HG02970 (cell line): ENCODE measurements around the gene OR3A3.
"Not testable (repeated sequence)": the region's sequence is repeated elsewhere in the genome, so short reads cannot be mapped to it uniquely, and the experiment has no call there.

Experiments
- ATAC-seq: cut with Tn5 transposase; IDR thresholded peaks from one replicate; pipeline ENCODE4 v1.9.1; 2021; ENCODE audit warnings: mild to moderate bottlenecking, moderate library complexity, moderate number of reproducible peaks; ENCODE audit not compliant: unreplicated experiment, low FRiP score

OR3A3 gene

GRCh38 chr17:3411070-3411469, at the start of gene OR3A3:
Gene OR3A3, plus strand, starts transcription at chr17:3411370.
- ATAC-seq = no peak

DNA sequence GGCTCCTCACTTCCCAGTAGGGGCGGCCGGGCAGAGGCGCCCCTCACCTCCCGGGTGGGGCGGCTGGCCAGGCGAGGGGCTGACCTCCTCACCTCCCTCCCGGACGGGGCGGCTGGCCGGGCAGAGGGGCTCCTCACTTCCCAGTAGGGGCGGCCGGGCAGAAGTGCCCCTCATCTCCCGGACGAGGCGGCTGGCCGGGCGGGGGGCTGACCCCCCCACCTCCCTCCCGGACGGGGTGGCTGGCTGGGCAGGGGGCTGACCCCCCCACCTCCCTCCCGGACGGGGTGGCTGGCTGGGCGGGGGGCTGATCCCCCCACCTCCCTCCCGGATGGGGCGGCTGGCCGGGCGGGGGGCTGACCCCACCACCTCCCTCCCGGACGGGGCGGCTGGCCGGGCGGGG, 40.0 kb upstream of the OR3A3 start:
- ATAC-seq = not testable (repeated sequence)

DNA sequence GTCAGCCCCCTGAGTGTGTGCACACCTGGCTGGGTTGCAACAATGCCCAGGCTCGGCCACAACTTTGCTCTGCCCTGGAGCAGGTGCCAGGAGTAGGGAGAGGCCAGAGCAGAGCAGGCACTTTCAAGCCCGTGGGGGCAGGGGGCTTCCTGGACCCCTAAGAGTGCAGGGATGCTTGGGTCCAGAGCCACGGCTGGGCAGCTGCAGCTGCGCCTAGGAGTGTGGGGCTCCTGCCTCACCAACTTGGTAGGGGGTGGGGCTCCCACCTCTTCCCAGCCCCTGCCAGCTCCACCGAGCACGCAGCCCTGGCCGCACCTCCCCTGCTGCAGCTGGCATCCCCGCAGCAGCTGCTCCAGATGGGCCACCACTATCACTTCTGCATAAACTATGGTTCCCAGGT, 32.8 kb upstream of the OR3A3 start:
- ATAC-seq = no peak

GRCh38 chr17:3381957-3382356, 29.2 kb upstream of the OR3A3 start:
- no peak for ATAC-seq

- no peak for ATAC-seq
Measured at GRCh38 chr17:3385869-3386816, 25.0 kb upstream of the OR3A3 start, which contains the start of gene OR3A2. Gene OR3A2, minus strand, starts transcription at chr17:3386308.

DNA sequence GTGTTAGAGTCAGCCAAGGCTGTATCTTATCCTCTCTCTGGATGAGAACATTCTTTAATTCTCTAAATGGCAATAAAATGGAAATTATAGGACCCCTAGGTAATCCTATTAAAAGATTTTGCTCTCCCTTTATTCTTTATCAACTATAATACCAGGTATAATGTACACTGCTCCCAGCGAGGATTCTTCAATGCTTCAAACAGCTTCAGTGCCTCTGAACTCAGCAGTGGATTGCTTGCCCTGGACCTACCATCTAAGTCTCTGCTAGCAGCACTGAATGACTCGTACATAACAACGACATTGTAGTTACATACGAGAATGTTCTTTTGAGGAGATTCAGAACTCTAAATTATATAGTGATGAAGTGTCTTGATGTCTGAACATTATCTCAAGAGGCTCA, 21.4 kb upstream of the OR3A3 start:
- ATAC-seq = no peak

DNA sequence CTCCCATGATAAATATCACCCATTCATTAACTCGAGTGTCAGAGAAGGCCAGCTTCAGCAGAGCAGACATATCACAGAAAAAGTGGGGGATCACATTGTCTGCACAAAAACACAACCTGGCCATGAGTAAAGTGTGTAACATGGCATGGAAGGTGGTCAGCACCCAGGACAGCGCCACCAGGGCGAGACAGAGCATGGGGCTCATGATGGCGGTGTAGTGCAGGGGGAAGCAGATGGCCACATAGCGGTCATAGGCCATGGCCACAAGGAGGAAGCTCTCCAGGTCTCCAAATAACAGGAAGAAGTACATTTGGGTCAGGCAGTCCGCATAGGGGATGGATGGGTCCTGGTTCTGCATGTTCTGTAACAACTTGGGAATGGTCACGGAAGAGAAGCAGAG, 13.4 kb upstream of the OR3A3 start:
- ATAC-seq = not testable (repeated sequence)

DNA sequence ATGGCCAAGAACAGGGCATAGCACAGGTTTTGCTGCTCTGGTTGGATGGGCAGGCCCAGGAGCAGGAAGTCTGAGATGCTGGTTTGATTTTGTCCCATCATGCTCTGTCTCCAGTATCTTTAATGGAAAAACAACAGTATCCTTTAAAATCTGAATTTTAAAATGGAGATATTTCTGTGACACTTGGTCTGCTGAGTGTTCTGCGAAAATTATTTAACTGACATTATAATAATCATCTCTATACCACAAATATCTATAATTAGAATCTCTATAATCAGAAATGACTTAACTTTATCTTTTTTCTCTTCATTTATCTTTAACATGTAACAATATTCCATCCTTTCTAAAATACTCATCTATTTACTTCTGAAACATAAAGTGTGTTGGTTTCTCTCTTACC, 12.9 kb upstream of the OR3A3 start, which contains the start of gene OR1E1:
OR1E1 (minus strand) TSS at position 101 of the 400 bp plus-strand sequence; CDS start at position 101, 0 bp downstream.
- no peak for ATAC-seq

DNA sequence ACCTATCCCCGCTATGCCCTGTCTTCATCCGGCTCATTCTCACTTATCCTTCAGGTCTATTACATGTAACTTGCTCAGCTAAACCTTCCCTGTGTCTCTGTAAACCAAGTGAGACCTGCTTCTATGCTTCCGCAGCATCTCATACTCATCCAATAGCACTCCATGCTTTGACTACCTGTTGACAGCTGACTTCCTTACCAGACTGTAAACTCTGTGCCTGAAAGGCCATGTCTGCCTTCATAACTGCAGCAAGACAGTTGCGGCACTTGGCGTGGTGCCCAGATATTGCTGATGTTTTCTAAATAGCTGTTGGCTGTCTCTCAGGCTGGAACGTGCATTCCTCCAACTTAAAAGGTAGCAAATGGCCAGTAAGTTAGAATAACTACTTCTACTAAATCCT, 11.1 kb upstream of the OR3A3 start:
- ATAC-seq = no peak

DNA sequence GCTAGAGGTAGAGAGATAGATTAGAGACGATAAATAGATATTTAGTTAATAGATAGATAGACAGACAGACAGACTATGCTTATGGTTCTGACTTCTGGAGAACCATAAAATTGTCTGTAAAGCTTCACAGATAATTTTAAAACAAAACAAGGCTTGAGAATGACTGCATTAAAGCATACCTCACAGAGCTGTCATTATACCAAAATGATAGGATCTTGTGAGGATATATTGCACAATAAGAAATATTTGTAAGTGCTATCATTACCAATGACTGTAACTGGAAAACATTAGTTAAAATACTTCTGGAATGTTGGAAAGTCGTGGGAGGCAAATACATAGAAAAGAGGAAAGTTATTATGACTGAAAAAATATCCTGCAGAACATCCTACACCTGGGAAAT, 9.4 kb upstream of the OR3A3 start:
- ATAC-seq = no peak

DNA sequence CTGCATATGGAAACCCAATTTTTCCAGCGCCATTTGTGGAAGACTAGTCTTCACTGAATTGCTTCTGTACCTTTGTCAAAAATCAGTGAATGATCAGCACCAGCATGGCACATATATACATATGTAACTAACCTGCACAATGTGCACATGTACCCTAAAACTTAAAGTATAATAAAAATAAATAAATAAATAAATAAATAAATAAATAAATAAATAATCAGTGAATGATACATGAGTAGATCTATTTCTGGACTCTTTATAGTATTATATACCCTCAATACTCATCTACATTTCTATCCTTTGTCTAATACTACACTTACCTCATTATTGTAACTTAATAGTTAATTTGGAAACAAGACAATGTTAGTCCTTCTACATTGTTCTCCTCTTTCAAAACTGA, 7.3 kb upstream of the OR3A3 start:
- not testable (repeated sequence) for ATAC-seq

- ATAC-seq = not testable (repeated sequence)
Measured at GRCh38 chr17:3412216-3412615, 1.0 kb downstream of the OR3A3 start.

DNA sequence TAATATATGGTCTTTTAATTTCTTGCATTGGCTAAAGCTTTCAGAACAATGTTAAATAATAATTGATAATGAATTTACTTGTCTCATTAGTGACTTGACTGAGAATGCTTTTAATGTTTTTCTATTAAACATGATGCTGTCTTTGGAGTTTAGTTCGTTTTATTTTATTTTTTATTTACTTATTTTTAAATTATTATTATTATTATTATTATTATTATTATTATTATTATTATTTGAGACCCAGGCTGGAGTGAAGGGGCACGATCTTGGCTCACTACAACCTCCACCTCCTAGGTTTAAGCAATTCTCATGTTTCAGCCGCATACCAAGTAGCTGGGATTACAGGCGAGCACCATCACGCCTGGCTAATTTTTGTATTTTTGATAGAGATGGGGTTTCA, 4.4 kb downstream of the OR3A3 start:
- ATAC-seq = no peak

DNA sequence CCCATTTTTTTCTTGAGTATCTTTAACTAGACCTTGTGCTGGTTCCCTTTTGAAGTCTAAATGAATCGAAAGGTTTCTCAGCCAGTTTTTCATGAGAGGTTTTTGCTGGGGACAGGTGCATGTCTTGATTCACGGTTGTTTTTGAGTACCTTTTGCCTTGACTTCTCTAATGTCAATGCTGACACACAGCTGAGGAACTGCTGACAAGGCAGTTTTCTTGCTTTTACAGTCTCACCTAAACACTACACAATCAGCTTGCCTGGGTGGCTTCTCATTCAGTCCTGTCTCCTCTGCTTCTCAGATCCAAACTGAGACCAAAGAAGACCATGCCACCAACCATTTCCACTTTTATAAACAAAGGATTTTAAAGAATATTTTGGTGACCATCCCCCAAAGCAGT, 7.1 kb downstream of the OR3A3 start:
- no peak for ATAC-seq

DNA sequence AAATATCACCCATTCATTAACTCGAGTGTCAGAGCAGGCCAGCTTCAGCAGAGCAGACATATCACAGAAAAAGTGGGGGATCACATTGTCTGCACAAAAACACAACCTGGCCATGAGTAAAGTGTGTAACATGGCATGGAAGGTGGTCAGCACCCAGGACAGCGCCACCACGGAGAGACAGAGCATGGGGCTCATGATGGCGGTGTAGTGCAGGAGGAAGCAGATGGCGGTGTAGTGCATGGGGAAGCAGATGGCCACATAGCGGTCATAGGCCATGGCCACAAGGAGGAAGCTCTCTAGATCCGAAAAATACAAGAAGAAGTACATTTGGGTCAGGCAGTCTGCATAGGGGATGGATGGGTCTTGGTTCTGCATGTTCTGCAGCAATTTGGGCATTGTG, 22.0 kb downstream of the OR3A3 start:
- ATAC-seq = not testable (repeated sequence)

DNA sequence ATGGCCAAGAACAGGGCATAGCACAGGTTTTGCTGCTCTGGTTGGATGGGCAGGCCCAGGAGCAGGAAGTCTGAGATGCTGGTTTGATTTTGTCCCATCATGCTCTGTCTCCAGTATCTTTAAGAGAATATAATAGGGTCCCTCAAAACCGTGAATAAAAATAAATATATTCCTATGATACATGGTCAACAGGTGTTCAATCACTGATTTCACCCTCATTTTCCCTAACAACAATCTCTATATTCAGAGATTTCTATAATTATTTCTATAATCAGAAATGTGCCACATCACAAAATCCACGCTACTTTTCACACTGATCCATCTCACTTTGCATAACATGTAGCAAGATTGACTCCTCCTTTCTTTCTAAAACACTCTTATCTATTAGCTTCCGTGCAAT, 22.6 kb downstream of the OR3A3 start, which contains the start of gene OR1E2:
OR1E2 (minus strand) TSS at position 101 of the 400 bp plus-strand sequence; CDS start at position 101, 0 bp downstream.
- ATAC-seq = no peak

- no peak for ATAC-seq
Measured at GRCh38 chr17:3438368-3438767, 27.2 kb downstream of the OR3A3 start.

GRCh38 chr17:3440451-3440850, 29.3 kb downstream of the OR3A3 start:
- ATAC-seq = no peak

DNA sequence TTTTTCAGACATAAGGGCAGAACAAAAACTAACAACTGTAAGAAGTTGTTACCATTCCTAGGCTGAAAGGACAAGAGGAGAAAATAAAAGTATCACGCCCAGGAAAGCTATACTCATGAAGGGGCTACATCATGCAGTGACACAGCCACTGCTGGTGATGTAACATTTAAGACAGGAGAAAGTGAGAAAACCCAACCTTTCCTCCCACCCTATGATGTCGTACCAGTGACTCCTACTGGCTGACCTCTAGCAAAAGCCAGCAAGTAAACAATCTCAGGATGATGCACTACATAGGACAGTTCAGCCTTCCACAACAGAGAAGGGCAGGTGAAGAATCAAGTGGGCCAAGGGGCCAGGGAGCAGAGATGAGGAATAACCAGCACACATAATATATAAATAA, 36.5 kb downstream of the OR3A3 start:
- ATAC-seq = no peak

DNA sequence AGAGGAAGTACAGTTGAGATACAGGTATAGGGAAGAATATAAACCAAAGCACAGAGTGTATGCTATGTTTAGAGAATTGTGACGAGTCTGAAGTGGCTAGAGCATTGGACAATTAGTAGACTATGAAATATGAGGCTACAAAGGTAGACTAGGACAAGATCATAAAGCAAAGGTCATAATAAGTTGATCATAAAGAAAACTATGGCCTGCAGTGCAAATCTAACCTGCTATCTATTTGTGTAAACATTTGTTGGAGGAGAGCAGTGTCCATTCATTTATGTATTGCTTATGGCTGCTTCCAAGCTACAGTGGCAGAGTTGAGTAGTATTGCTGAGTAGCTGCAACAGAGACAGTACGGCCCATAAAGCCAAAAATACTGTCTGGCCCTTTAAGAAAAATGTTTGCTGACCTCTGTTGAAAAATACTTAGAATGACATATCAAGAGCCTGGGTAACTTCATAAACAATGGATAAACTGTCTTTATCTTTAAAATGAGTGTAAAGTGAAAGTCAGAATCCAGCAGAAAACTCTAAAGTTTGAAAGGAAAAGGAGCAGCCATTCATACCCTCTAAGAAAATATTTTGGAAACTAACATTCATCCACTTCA, 37.0 kb downstream of the OR3A3 start:
- ATAC-seq = no peak

- ATAC-seq = not testable (repeated sequence)
Measured at GRCh38 chr17:3466355-3466754, 55.2 kb downstream of the OR3A3 start.
